GM23338 (cell line): ENCODE results near the gene ECPAS. TPM values are rescaled to one million over a fixed set of nuclear protein-coding genes. Genes with fewer than 3 reads are reported as not detected.

Experiments
- ATAC-seq: fragments of 200-7000 bp; cut with Tn5 transposase; 3 replicates; pipeline ENCODE4 v1.9.1; 2020
- DNase-seq: peaks from one replicate; pipeline ENCODE4 v3.0.0-alpha.2; 2015; ENCODE audit warnings: low spot score
- H2AFZ ChIP-seq: fragments of 200-600 bp; sonication (generic); 2 replicates; pipeline ENCODE4 v1.8.0; 2016; ENCODE audit warnings: antibody characterized with exemption, mild to moderate bottlenecking, moderate library complexity
- H3F3A ChIP-seq: fragments of 200-600 bp; sonication (generic); replicated peaks from 2 replicates; pipeline ENCODE4 v1.8.0; 2017; ENCODE audit warnings: antibody characterized with exemption, mixed run types, low read depth
- H3K27ac ChIP-seq: fragments of 200-600 bp; sonication (generic); 2 replicates; pipeline ENCODE4 v1.6.1; 2016; ENCODE audit warnings: low read depth
- H3K27me3 ChIP-seq: fragments of 200-600 bp; sonication (generic); 2 replicates; pipeline ENCODE4 v1.8.0; 2016; ENCODE audit warnings: mild to moderate bottlenecking, mixed run types, moderate library complexity; ENCODE audit not compliant: insufficient read depth
- H3K36me3 ChIP-seq: fragments of 200-600 bp; sonication (generic); 2 replicates; pipeline ENCODE4 v1.8.0; 2016; ENCODE audit warnings: mild to moderate bottlenecking; ENCODE audit not compliant: insufficient read depth
- H3K4me1 ChIP-seq: fragments of 200-600 bp; sonication (generic); 2 replicates; pipeline ENCODE4 v1.8.0; 2016; ENCODE audit warnings: mild to moderate bottlenecking, moderate library complexity; ENCODE audit not compliant: insufficient read depth
- H3K4me2 ChIP-seq: fragments of 200-600 bp; sonication (generic); 2 replicates; pipeline ENCODE4 v1.7.1; 2017; ENCODE audit warnings: mixed run types
- H3K4me3 ChIP-seq: fragments of 200-600 bp; sonication (generic); 2 replicates; pipeline ENCODE4 v1.6.1; 2016; ENCODE audit warnings: mixed run types
- H3K79me2 ChIP-seq: fragments of 200-600 bp; sonication (generic); replicated peaks from 2 replicates; pipeline ENCODE4 v1.8.0; 2017; ENCODE audit warnings: mild to moderate bottlenecking; ENCODE audit not compliant: insufficient read depth
- H3K9me2 ChIP-seq: fragments of 200-600 bp; sonication (generic); 2 replicates; pipeline ENCODE4 v1.8.0; 2017; ENCODE audit not compliant: insufficient read depth
- H4K20me1 ChIP-seq: fragments of 200-600 bp; sonication (generic); replicated peaks from 2 replicates; pipeline ENCODE4 v1.8.0; 2017; ENCODE audit warnings: mild to moderate bottlenecking; ENCODE audit not compliant: insufficient read depth
- H3K27ac Mint-ChIP-seq: 2 replicates; pipeline ENCODE4 v1.8.0; 2020; ENCODE audit warnings: inconsistent platforms, mild to moderate bottlenecking, moderate library complexity, mixed read lengths
- H3K27me3 Mint-ChIP-seq: 3 replicates; pipeline ENCODE4 v1.8.0; 2022; ENCODE audit warnings: low read depth, mild to moderate bottlenecking, moderate library complexity, mixed read lengths, inconsistent platforms; ENCODE audit not compliant: insufficient read depth, poor library complexity
- H3K36me3 Mint-ChIP-seq: 3 replicates; pipeline ENCODE4 v1.8.0; 2021; ENCODE audit warnings: low read depth, mild to moderate bottlenecking, inconsistent platforms, moderate library complexity, mixed read lengths
- H3K4me1 Mint-ChIP-seq: 3 replicates; pipeline ENCODE4 v1.8.0; 2020; ENCODE audit warnings: mild to moderate bottlenecking, inconsistent platforms, mixed read lengths
- H3K4me3 Mint-ChIP-seq: 3 replicates; pipeline ENCODE4 v1.8.0; 2021; ENCODE audit warnings: moderate library complexity, mild to moderate bottlenecking, inconsistent platforms, mixed read lengths
- H3K9me3 Mint-ChIP-seq: 3 replicates; pipeline ENCODE4 v1.8.0; 2020; ENCODE audit warnings: moderate library complexity, mild to moderate bottlenecking, inconsistent platforms, mixed read lengths
- CREB1 ChIP-seq: fragments of 250-450 bp; sonication (Bioruptor Pico); IDR thresholded peaks from 2 replicates; pipeline ENCODE4 v1.5.0; 2020; ENCODE audit warnings: low read depth, mild to moderate bottlenecking, moderate library complexity
- EZH2 ChIP-seq: fragments of 200-600 bp; sonication (generic); IDR thresholded peaks from one replicate; pipeline ENCODE4 v1.8.0; 2017; ENCODE audit warnings: antibody characterized with exemption, mild to moderate bottlenecking, low read depth; ENCODE audit not compliant: unreplicated experiment
- EZH2phosphoT487 ChIP-seq: fragments of 200-600 bp; sonication (generic); IDR thresholded peaks from one replicate; pipeline ENCODE4 v1.8.1; 2018; ENCODE audit warnings: antibody characterized with exemption; ENCODE audit not compliant: unreplicated experiment
- JUNB ChIP-seq: IDR thresholded peaks from one replicate; pipeline ENCODE4 v1.6.1; 2016; ENCODE audit warnings: antibody characterized with exemption; ENCODE audit not compliant: unreplicated experiment
- NANOG ChIP-seq: IDR thresholded peaks from 2 replicates; pipeline ENCODE4 v1.6.1; 2016; ENCODE audit warnings: antibody characterized with exemption, borderline replicate concordance
- POLR2AphosphoS5 ChIP-seq: IDR thresholded peaks from 2 replicates; pipeline ENCODE4 v1.6.1; 2016; ENCODE audit warnings: antibody characterized with exemption, low read depth
- STAT1 ChIP-seq: IDR thresholded peaks from one replicate; pipeline ENCODE4 v1.6.1; 2016; ENCODE audit warnings: antibody characterized with exemption; ENCODE audit not compliant: unreplicated experiment
- ZNF114 ChIP-seq: fragments of 250-450 bp; sonication (Bioruptor Pico); IDR thresholded peaks from 2 replicates; pipeline ENCODE4 v1.5.0; 2020; ENCODE audit warnings: mild to moderate bottlenecking, moderate library complexity
- ZNF331 ChIP-seq: fragments of 250-450 bp; sonication (Bioruptor Pico); IDR thresholded peaks from 2 replicates; pipeline ENCODE4 v1.5.0; 2020; ENCODE audit warnings: low read depth, mild to moderate bottlenecking, moderate library complexity
- polyA plus RNA-seq: library from polyadenylated mRNA; unstranded; fragments of >200 nt; fragmentation: Nextera tagmentation; extraction: Ambion mirVana; gene quantifications from 2 replicates; pipeline ENCODE4 v1.2.1, GENCODE V29; 2016
- total RNA-seq: library from RNA; depleted of rRNA; stranded (reverse); fragments of >200 nt; shearing (Covaris generic); gene quantifications from 2 replicates; pipeline ENCODE4 v1.2.3, GENCODE V29; 2014
- TF ChIP-seq, protein P1 (sequence below), 2 experiments: fragments of 200-600 bp in 1 of 2; sonication (generic) in 1 of 2; conservative IDR thresholded peaks; 2 replicates each; pipeline versions ENCODE4 v1.5.1 to v1.6.1; 2016 to 2017; ENCODE audit warnings: antibody characterized with exemption in 2 of 2, low read depth in 2 of 2, mild to moderate bottlenecking in 2 of 2, moderate library complexity in 1 of 2
- TF ChIP-seq, protein P2 (sequence below): IDR thresholded peaks from 2 replicates; pipeline ENCODE4 v1.6.1; 2016; ENCODE audit warnings: antibody characterized with exemption
- TF ChIP-seq, protein P3 (sequence below): IDR thresholded peaks from one replicate; pipeline ENCODE4 v1.6.1; 2018; ENCODE audit warnings: antibody characterized with exemption; ENCODE audit not compliant: unreplicated experiment

Gene ECPAS
- total and polyA plus RNA-seq, 2 experiments from 2014 or later, result 51.4 to 104 TPM

DNA sequence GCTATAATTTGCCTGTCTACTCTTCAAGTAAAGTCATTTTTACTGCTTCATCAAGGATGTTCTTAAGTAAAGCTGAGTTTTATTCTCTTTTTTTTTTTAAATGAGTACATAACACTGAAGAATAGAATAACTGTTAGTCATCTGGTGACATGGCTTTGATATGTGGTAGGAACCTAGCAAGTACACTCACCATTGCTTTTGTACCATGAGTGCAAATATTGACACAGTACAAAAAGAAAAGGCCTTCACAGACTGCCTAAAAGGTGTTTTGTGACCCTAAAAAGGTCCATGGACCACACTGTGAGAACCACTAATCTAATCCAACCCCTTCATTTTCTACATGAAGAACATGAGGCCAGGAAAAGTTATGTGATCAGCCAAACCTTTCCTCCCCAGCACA is 55.0 kb downstream of the ECPAS start (continued):
- no peak for TF ChIP-seq STAT1
- TF ChIP-seq NANOG, result no peak
- no peak for TF ChIP-seq EZH2
- TF ChIP-seq CREB1, result no peak

DNA sequence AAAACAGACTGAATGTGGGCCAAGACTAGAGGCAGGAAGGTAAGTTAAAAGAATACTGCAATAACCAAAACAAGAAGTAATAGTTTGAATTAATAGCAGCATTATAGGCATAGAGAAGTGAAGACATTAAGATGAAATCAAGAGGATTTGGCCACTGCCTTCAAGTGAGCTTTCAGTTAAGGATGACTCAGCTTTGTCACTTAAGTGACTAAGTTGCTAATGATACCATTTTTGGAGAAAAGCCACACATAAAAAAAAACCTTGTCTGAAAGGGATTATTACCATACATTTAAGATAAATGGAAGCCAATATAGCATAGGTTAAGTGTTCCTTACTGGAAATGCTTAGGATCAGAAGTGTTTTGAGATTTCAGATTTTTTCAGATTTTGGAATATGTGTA is 57.0 kb downstream of the ECPAS start:
- no peaks in the 10 kb centered on the region; the same call in 1 of the 2 replicates for H3K79me2 ChIP-seq
- ATAC-seq, result no peak
- Mint-ChIP-seq H3K27me3 (no peaks in the 10 kb centered on the region), H3K9me3 (no peaks in the 10 kb centered on the region), H3K4me3 (no peak overlapping the region), H3K4me1 (no peaks in the 10 kb centered on the region), H3K27ac (peak overlapping the region; percentile 3), H3K36me3 (peaks cover 77% of the 10 kb centered on the region)
- H3K36me3 ChIP-seq, result peaks cover 29% of the 10 kb centered on the region; the same call in 1 of the 2 replicates
- DNase-seq, result no peak
- no peak overlapping the region for H2AFZ ChIP-seq
- no peaks in the 10 kb centered on the region; the same call in 1 of the 2 replicates for H4K20me1 ChIP-seq
- H3K4me2 ChIP-seq, result no peak overlapping the region
- no peak overlapping the region for H3K4me3 ChIP-seq
- H3K27ac ChIP-seq, result no peak overlapping the region
- no peaks in the 10 kb centered on the region for H3K9me2 ChIP-seq
- TF ChIP-seq NANOG, result no peak
- TF ChIP-seq STAT1, result no peak
- H3F3A ChIP-seq, result no peaks in the 10 kb centered on the region
- H3K4me1 ChIP-seq, result no peaks in the 10 kb centered on the region
- H3K27me3 ChIP-seq, result no peaks in the 10 kb centered on the region

DNA sequence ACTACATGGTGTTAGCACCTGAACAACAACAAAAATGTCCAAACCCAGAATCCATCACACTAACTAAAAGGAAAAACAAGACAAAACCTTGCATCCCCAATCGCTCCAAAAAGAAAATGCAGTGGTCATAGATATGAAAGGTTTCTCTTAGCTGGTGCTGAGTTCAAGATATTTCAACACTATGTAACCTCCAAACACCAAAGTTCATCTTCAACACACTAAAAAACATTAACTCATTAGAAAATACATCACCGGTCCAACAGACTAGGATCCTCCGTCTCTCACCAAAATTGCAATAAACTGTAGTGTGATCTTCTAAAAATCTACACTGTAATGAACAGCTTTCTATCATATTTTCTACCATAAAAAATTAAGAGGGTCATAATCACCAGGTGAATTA is 60.8 kb downstream of the ECPAS start:
- H3K27ac Mint-ChIP-seq, result no peak overlapping the region; the same call in 1 of the 2 replicates
- no peak for TF ChIP-seq NANOG
- TF ChIP-seq ZNF114 (CRISPR knock-in tag), result no peak
- TF ChIP-seq JUNB, result no peak
- no peak for TF ChIP-seq ZNF331 (CRISPR knock-in tag)
- TF ChIP-seq, protein P1, sequence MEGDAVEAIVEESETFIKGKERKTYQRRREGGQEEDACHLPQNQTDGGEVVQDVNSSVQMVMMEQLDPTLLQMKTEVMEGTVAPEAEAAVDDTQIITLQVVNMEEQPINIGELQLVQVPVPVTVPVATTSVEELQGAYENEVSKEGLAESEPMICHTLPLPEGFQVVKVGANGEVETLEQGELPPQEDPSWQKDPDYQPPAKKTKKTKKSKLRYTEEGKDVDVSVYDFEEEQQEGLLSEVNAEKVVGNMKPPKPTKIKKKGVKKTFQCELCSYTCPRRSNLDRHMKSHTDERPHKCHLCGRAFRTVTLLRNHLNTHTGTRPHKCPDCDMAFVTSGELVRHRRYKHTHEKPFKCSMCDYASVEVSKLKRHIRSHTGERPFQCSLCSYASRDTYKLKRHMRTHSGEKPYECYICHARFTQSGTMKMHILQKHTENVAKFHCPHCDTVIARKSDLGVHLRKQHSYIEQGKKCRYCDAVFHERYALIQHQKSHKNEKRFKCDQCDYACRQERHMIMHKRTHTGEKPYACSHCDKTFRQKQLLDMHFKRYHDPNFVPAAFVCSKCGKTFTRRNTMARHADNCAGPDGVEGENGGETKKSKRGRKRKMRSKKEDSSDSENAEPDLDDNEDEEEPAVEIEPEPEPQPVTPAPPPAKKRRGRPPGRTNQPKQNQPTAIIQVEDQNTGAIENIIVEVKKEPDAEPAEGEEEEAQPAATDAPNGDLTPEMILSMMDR (conservative IDR thresholded peaks at IDR 0.05; ENCODE audit: low read depth in 2 of 2), result no peak
- TF ChIP-seq, protein P2, sequence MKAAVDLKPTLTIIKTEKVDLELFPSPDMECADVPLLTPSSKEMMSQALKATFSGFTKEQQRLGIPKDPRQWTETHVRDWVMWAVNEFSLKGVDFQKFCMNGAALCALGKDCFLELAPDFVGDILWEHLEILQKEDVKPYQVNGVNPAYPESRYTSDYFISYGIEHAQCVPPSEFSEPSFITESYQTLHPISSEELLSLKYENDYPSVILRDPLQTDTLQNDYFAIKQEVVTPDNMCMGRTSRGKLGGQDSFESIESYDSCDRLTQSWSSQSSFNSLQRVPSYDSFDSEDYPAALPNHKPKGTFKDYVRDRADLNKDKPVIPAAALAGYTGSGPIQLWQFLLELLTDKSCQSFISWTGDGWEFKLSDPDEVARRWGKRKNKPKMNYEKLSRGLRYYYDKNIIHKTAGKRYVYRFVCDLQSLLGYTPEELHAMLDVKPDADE, result no peak
- TF ChIP-seq EZH2phosphoT487, result no peak
- TF ChIP-seq, protein P3, sequence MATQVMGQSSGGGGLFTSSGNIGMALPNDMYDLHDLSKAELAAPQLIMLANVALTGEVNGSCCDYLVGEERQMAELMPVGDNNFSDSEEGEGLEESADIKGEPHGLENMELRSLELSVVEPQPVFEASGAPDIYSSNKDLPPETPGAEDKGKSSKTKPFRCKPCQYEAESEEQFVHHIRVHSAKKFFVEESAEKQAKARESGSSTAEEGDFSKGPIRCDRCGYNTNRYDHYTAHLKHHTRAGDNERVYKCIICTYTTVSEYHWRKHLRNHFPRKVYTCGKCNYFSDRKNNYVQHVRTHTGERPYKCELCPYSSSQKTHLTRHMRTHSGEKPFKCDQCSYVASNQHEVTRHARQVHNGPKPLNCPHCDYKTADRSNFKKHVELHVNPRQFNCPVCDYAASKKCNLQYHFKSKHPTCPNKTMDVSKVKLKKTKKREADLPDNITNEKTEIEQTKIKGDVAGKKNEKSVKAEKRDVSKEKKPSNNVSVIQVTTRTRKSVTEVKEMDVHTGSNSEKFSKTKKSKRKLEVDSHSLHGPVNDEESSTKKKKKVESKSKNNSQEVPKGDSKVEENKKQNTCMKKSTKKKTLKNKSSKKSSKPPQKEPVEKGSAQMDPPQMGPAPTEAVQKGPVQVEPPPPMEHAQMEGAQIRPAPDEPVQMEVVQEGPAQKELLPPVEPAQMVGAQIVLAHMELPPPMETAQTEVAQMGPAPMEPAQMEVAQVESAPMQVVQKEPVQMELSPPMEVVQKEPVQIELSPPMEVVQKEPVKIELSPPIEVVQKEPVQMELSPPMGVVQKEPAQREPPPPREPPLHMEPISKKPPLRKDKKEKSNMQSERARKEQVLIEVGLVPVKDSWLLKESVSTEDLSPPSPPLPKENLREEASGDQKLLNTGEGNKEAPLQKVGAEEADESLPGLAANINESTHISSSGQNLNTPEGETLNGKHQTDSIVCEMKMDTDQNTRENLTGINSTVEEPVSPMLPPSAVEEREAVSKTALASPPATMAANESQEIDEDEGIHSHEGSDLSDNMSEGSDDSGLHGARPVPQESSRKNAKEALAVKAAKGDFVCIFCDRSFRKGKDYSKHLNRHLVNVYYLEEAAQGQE, result no peak
- no peak for TF ChIP-seq POLR2AphosphoS5

More for the DNA sequence above, 60.8 kb downstream of the ECPAS start:
- H3K9me2 ChIP-seq, result no peaks in the 10 kb centered on the region
- H3K79me2 ChIP-seq, result no peaks in the 10 kb centered on the region; the same call in 1 of the 2 replicates
- no peak overlapping the region for H3K4me2 ChIP-seq
- no peaks in the 10 kb centered on the region for H3K27me3 ChIP-seq
- H4K20me1 ChIP-seq, result no peaks in the 10 kb centered on the region; the same call in none of the 2 replicates
- no peak overlapping the region for H3K27ac ChIP-seq
- Mint-ChIP-seq H3K4me3 (no peak overlapping the region), H3K9me3 (no peaks in the 10 kb centered on the region), H3K36me3 (peaks cover 73% of the 10 kb centered on the region), H3K27me3 (no peaks in the 10 kb centered on the region), H3K4me1 (no peaks in the 10 kb centered on the region)
- DNase-seq (no peak), ATAC-seq (no peak)
- no peaks in the 10 kb centered on the region for H3K4me1 ChIP-seq
- H3K4me3 ChIP-seq, result no peak overlapping the region
- peaks cover 32% of the 10 kb centered on the region; the same call in 1 of the 2 replicates for H3K36me3 ChIP-seq
- H3F3A ChIP-seq, result no peaks in the 10 kb centered on the region
- H2AFZ ChIP-seq, result no peak overlapping the region
